ENCODE results near the gene LAMTOR5.
"Not testable (repeated sequence)": the region's sequence is repeated elsewhere in the genome, so short reads cannot be mapped to it uniquely, and the experiment has no call there.

Gene LAMTOR5

DNA sequence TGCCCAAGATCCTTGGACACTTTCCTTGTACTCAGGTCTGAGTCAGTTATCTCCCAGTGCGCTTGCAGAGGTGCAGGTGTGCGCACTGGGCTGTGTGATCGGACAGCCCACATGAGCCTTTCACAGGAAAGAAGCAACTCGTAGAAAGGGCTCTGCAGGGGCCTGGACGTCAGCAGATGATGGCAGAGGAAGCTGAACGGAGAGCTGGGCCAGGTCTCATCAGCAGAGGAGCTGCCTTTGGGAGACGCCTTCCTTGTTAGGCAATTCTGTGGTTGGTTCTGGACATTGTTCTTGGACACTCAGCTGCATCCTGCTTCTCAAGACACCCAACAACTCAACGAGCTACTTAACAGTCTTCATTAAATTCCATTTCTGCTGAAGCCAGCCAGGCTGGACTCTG, 36.0 kb upstream of the LAMTOR5 start:
- H3K9me3 ChIP-seq (ENCODE audit: control insufficient read depth, low read length) = no peaks in the 10 kb centered on the region
- H3K27me3 ChIP-seq (replicated peaks; ENCODE audit: control insufficient read depth, insufficient read depth, low read length, poor library complexity, severe bottlenecking) = no peaks in the 10 kb centered on the region
- H3K4me1 ChIP-seq (ENCODE audit: control insufficient read depth, insufficient read depth, low read length, poor library complexity, severe bottlenecking) = no peaks in the 10 kb centered on the region
- H3K27ac ChIP-seq (ENCODE audit: insufficient read depth, low read length, poor library complexity, severe bottlenecking) = no peak overlapping the region
- no peak for DNase-seq
- no peak overlapping the region for H3K4me3 ChIP-seq (ENCODE audit: insufficient read depth, low read depth, low read length, poor library complexity, severe bottlenecking)
- H3K36me3 ChIP-seq (ENCODE audit: control insufficient read depth, insufficient read depth, low read length) = no peaks in the 10 kb centered on the region

DNA sequence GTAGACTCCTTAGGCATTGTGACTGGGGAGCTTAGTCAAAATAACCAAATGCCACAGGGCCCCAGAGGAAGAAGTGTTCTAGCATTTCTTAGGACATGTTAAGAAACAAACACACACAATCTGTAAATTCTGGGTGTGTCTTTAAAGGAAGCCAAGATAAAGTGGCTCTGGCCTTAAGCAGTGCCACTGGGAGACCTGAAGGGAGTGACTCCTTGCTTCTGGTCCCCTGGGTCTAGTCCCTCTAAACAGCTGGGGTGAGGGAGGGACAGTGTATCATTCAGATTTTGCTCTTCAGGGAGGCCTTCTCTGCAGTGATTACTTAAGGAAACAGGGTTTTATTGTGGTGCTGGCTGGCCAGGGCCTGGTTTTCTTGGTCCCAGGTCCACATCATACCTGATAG, 34.4 kb upstream of the LAMTOR5 start:
- H3K9me3 ChIP-seq (ENCODE audit: control insufficient read depth, low read length) = no peaks in the 10 kb centered on the region
- no peak overlapping the region for H3K27ac ChIP-seq (ENCODE audit: insufficient read depth, low read length, poor library complexity, severe bottlenecking)
- DNase-seq = no peak
- H3K27me3 ChIP-seq (replicated peaks; ENCODE audit: control insufficient read depth, insufficient read depth, low read length, poor library complexity, severe bottlenecking) = no peaks in the 10 kb centered on the region
- no peaks in the 10 kb centered on the region for H3K4me1 ChIP-seq (ENCODE audit: control insufficient read depth, insufficient read depth, low read length, poor library complexity, severe bottlenecking)
- no peaks in the 10 kb centered on the region for H3K36me3 ChIP-seq (ENCODE audit: control insufficient read depth, insufficient read depth, low read length)
- H3K4me3 ChIP-seq (ENCODE audit: insufficient read depth, low read depth, low read length, poor library complexity, severe bottlenecking) = no peak overlapping the region

GRCh38 chr1:110440877-110441276, 33.4 kb upstream of the LAMTOR5 start:
- Histone ChIP-seq H3K27me3 (replicated peaks; ENCODE audit: control insufficient read depth, insufficient read depth, low read length, poor library complexity, severe bottlenecking) (no peaks in the 10 kb centered on the region), H3K27ac (ENCODE audit: insufficient read depth, low read length, poor library complexity, severe bottlenecking) (no peak overlapping the region), H3K36me3 (ENCODE audit: control insufficient read depth, insufficient read depth, low read length) (no peaks in the 10 kb centered on the region), H3K9me3 (ENCODE audit: control insufficient read depth, low read length) (no peaks in the 10 kb centered on the region), H3K4me3 (ENCODE audit: insufficient read depth, low read depth, low read length, poor library complexity, severe bottlenecking) (no peak overlapping the region), H3K4me1 (ENCODE audit: control insufficient read depth, insufficient read depth, low read length, poor library complexity, severe bottlenecking) (no peaks in the 10 kb centered on the region)
- DNase-seq = no peak

DNA sequence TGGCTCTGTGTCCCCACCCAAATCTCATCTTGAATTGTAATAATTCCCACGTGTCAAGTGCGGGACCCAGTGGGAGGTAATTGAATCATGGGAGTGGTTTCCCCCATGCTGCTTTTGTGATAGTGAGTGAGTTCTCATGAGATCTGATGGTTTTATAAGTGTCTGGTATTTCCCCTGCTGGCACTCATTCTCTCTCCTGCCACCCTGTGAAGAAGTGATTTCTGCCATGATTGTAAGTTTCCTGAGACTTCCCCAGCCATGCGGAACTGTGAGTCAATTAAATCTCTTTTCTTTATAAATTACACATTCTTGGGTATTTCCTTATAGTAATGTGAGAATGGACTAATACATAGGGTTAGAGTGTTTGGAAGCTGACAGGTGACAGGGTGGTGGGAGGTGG, 32.4 kb upstream of the LAMTOR5 start:
- not testable (repeated sequence) for DNase-seq; H3K9me3 ChIP-seq (ENCODE audit: control insufficient read depth, low read length); H3K27ac ChIP-seq (ENCODE audit: insufficient read depth, low read length, poor library complexity, severe bottlenecking); H3K27me3 ChIP-seq (replicated peaks; ENCODE audit: control insufficient read depth, insufficient read depth, low read length, poor library complexity, severe bottlenecking); H3K36me3 ChIP-seq (ENCODE audit: control insufficient read depth, insufficient read depth, low read length); H3K4me1 ChIP-seq (ENCODE audit: control insufficient read depth, insufficient read depth, low read length, poor library complexity, severe bottlenecking); H3K4me3 ChIP-seq (ENCODE audit: insufficient read depth, low read depth, low read length, poor library complexity, severe bottlenecking)

DNA sequence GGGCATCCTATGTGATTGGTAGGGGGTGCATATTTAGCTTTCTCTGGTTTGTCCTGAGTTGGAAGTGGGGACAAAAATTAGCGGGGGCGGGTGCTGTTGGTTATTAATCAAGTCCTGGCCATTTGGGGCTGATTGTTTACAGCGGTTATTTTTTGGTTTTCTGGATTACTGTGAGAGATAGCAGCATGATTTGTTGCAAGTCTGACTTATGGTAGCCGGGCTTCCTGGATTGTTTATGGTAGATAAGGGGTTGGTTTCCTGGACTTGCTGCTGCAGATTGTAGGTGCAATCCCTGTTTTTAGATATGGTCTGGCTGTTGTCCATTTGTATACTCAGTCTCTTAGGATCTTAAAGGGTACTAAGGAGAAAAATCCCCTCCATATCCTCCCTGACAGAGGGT, 31.4 kb upstream of the LAMTOR5 start:
- Histone ChIP-seq H3K4me3 (ENCODE audit: insufficient read depth, low read depth, low read length, poor library complexity, severe bottlenecking) (no peak overlapping the region), H3K9me3 (ENCODE audit: control insufficient read depth, low read length) (no peaks in the 10 kb centered on the region), H3K27ac (ENCODE audit: insufficient read depth, low read length, poor library complexity, severe bottlenecking) (no peak overlapping the region), H3K4me1 (ENCODE audit: control insufficient read depth, insufficient read depth, low read length, poor library complexity, severe bottlenecking) (no peaks in the 10 kb centered on the region), H3K36me3 (ENCODE audit: control insufficient read depth, insufficient read depth, low read length) (no peaks in the 10 kb centered on the region), H3K27me3 (replicated peaks; ENCODE audit: control insufficient read depth, insufficient read depth, low read length, poor library complexity, severe bottlenecking) (no peaks in the 10 kb centered on the region)
- no peak for DNase-seq

GRCh38 chr1:110437645-110438299, 30.3 kb upstream of the LAMTOR5 start:
- not testable (repeated sequence) for H3K4me3 ChIP-seq (ENCODE audit: insufficient read depth, low read depth, low read length, poor library complexity, severe bottlenecking); H3K9me3 ChIP-seq (ENCODE audit: control insufficient read depth, low read length); H3K27me3 ChIP-seq (replicated peaks; ENCODE audit: control insufficient read depth, insufficient read depth, low read length, poor library complexity, severe bottlenecking); DNase-seq; H3K36me3 ChIP-seq (ENCODE audit: control insufficient read depth, insufficient read depth, low read length); H3K27ac ChIP-seq (ENCODE audit: insufficient read depth, low read length, poor library complexity, severe bottlenecking); H3K4me1 ChIP-seq (ENCODE audit: control insufficient read depth, insufficient read depth, low read length, poor library complexity, severe bottlenecking)

- no peaks in the 10 kb centered on the region for H3K36me3 ChIP-seq (ENCODE audit: control insufficient read depth, insufficient read depth, low read length)
- no peaks in the 10 kb centered on the region for H3K4me1 ChIP-seq (ENCODE audit: control insufficient read depth, insufficient read depth, low read length, poor library complexity, severe bottlenecking)
- H3K27me3 ChIP-seq (replicated peaks; ENCODE audit: control insufficient read depth, insufficient read depth, low read length, poor library complexity, severe bottlenecking) = no peaks in the 10 kb centered on the region
- H3K9me3 ChIP-seq (ENCODE audit: control insufficient read depth, low read length) = no peaks in the 10 kb centered on the region
- no peak for DNase-seq
- no peak overlapping the region for H3K27ac ChIP-seq (ENCODE audit: insufficient read depth, low read length, poor library complexity, severe bottlenecking)
- no peak overlapping the region for H3K4me3 ChIP-seq (ENCODE audit: insufficient read depth, low read depth, low read length, poor library complexity, severe bottlenecking)
Observed at GRCh38 chr1:110436635-110437034, 29.1 kb upstream of the LAMTOR5 start.

DNA sequence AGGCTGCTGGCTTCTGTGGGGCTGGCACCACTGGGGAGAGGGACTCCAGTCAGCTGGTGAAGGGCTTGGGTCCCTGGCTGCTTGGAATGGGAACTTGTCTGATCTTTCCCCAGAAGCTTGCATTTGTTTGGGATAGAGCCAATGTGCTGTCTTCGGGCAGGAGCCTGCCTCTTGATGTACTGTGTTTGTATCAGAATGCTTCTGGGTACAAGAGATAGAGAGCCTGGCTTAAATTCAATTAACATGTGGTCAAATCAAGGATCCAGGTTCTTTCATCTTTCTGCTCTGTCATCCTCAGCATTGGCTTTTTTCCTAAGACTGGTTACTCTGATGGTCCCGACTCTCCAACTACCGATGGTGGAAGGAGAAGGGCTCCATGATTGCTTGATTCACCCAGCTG, 27.5 kb upstream of the LAMTOR5 start:
- Histone ChIP-seq H3K36me3 (ENCODE audit: control insufficient read depth, insufficient read depth, low read length) (no peaks in the 10 kb centered on the region), H3K4me1 (ENCODE audit: control insufficient read depth, insufficient read depth, low read length, poor library complexity, severe bottlenecking) (no peaks in the 10 kb centered on the region), H3K27me3 (replicated peaks; ENCODE audit: control insufficient read depth, insufficient read depth, low read length, poor library complexity, severe bottlenecking) (no peaks in the 10 kb centered on the region), H3K4me3 (ENCODE audit: insufficient read depth, low read depth, low read length, poor library complexity, severe bottlenecking) (no peak overlapping the region), H3K9me3 (ENCODE audit: control insufficient read depth, low read length) (no peaks in the 10 kb centered on the region), H3K27ac (ENCODE audit: insufficient read depth, low read length, poor library complexity, severe bottlenecking) (no peak overlapping the region)
- no peak for DNase-seq

DNA sequence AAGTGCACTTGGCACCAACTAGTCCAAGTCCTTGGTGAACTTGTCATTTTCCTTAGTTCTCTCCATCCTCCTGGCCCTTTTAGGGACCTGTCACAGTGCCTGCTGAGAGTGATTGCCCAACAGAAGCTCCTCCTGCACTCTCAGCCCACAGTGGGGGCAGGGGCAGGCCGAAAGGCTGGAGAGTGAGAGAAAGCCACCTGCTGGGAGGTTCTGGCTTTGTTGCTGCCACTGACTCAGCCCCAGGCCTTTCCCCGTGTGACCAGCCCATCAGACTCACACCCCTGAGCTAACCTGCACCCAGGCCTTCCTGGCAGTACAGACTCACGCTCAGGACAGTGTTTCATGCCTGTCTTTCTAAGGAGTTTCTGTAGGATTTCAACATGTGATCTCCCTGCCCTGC, 26.3 kb upstream of the LAMTOR5 start:
- no peak for DNase-seq

DNA sequence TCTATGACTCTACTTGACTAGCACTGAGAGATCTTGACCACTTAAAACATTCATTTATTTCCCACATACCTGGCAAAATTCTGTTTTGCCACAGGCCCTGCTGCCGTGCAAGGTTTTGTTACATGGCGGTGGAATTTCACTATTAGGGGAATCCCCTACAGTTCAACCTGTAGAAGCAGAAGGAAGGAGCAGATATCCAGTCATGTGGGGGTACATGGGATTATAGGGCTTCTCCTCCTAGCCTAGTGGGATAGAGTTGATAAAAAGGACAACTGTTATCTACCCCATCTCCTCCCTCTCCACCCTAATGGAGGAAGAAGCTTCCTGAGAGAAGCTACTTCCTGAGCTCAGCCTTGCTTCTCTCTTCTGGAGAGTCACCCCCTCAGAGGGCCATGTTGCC, 25.7 kb upstream of the LAMTOR5 start:
- Histone ChIP-seq H3K4me1 (ENCODE audit: control insufficient read depth, insufficient read depth, low read length, poor library complexity, severe bottlenecking) (no peaks in the 10 kb centered on the region), H3K36me3 (ENCODE audit: control insufficient read depth, insufficient read depth, low read length) (no peaks in the 10 kb centered on the region), H3K27ac (ENCODE audit: insufficient read depth, low read length, poor library complexity, severe bottlenecking) (no peak overlapping the region), H3K27me3 (replicated peaks; ENCODE audit: control insufficient read depth, insufficient read depth, low read length, poor library complexity, severe bottlenecking) (no peaks in the 10 kb centered on the region), H3K9me3 (ENCODE audit: control insufficient read depth, low read length) (no peaks in the 10 kb centered on the region), H3K4me3 (ENCODE audit: insufficient read depth, low read depth, low read length, poor library complexity, severe bottlenecking) (no peak overlapping the region)
- DNase-seq = no peak

More for the DNA sequence above, 26.3 kb upstream of the LAMTOR5 start:
- no peak overlapping the region for H3K4me3 ChIP-seq (ENCODE audit: insufficient read depth, low read depth, low read length, poor library complexity, severe bottlenecking)
- no peaks in the 10 kb centered on the region for H3K4me1 ChIP-seq (ENCODE audit: control insufficient read depth, insufficient read depth, low read length, poor library complexity, severe bottlenecking)
- no peak overlapping the region for H3K27ac ChIP-seq (ENCODE audit: insufficient read depth, low read length, poor library complexity, severe bottlenecking)
- no peaks in the 10 kb centered on the region for H3K36me3 ChIP-seq (ENCODE audit: control insufficient read depth, insufficient read depth, low read length)
- no peaks in the 10 kb centered on the region for H3K9me3 ChIP-seq (ENCODE audit: control insufficient read depth, low read length)
- no peaks in the 10 kb centered on the region for H3K27me3 ChIP-seq (replicated peaks; ENCODE audit: control insufficient read depth, insufficient read depth, low read length, poor library complexity, severe bottlenecking)
